GM21825 (cell line): Measurements from ENCODE around the gene ZSWIM2.
"Not testable (repeated sequence)": the region's sequence is repeated elsewhere in the genome, so short reads cannot be mapped to it uniquely, and the experiment has no call there.

ENCODE experiments used
- ATAC-seq: cut with Tn5 transposase; IDR thresholded peaks from one replicate; pipeline ENCODE4 v1.9.1; 2021; ENCODE audit warnings: mild to moderate bottlenecking, moderate library complexity; ENCODE audit not compliant: unreplicated experiment

The ZSWIM2 gene

GRCh38 chr2:186842373-186842772, 6.6 kb downstream of the ZSWIM2 start:
- ATAC-seq, result no peak

GRCh38 chr2:186841940-186842339, 7.0 kb downstream of the ZSWIM2 start:
- no peak for ATAC-seq

- ATAC-seq, result no peak
These were observed 13.3 kb downstream of the ZSWIM2 start for GRCh38 chr2:186835628-186836027.

- no peak for ATAC-seq
These were observed 21.0 kb downstream of the ZSWIM2 start for GRCh38 chr2:186827862-186828492.

GRCh38 chr2:186827411-186827810, 21.6 kb downstream of the ZSWIM2 start:
- no peak for ATAC-seq

GRCh38 chr2:186822323-186822722, 26.6 kb downstream of the ZSWIM2 start:
- no peak for ATAC-seq

GRCh38 chr2:186820303-186820702, 28.7 kb downstream of the ZSWIM2 start:
- ATAC-seq, result no peak

GRCh38 chr2:186811760-186812159, 37.2 kb downstream of the ZSWIM2 start:
- not testable (repeated sequence) for ATAC-seq

GRCh38 chr2:186806591-186806990, 42.4 kb downstream of the ZSWIM2 start:
- ATAC-seq, result no peak

- not testable (repeated sequence) for ATAC-seq
These were observed 50.4 kb downstream of the ZSWIM2 start for GRCh38 chr2:186798604-186799003.

GRCh38 chr2:186784930-186785329, 64.0 kb downstream of the ZSWIM2 start:
- no peak for ATAC-seq

GRCh38 chr2:186783254-186783653, 65.7 kb downstream of the ZSWIM2 start:
- no peak for ATAC-seq

GRCh38 chr2:186780701-186781316, 68.2 kb downstream of the ZSWIM2 start:
- no peak for ATAC-seq
